ENCODE measurements around the gene ZBTB17. TPM values are rescaled to one million over a fixed set of nuclear protein-coding genes. Genes with fewer than 3 reads are reported as not detected.
"Not testable (repeated sequence)": the region's sequence is repeated elsewhere in the genome, so short reads cannot be mapped to it uniquely, and the experiment has no call there.

The ZBTB17 gene
- total RNA-seq, 1 experiment from 2014 or later = 17.5 TPM

- DNase-seq (ENCODE audit: low spot score) = no peak
Measured at GRCh38 chr1:15935056-15935950, 40.6 kb downstream of the ZBTB17 start.

DNA sequence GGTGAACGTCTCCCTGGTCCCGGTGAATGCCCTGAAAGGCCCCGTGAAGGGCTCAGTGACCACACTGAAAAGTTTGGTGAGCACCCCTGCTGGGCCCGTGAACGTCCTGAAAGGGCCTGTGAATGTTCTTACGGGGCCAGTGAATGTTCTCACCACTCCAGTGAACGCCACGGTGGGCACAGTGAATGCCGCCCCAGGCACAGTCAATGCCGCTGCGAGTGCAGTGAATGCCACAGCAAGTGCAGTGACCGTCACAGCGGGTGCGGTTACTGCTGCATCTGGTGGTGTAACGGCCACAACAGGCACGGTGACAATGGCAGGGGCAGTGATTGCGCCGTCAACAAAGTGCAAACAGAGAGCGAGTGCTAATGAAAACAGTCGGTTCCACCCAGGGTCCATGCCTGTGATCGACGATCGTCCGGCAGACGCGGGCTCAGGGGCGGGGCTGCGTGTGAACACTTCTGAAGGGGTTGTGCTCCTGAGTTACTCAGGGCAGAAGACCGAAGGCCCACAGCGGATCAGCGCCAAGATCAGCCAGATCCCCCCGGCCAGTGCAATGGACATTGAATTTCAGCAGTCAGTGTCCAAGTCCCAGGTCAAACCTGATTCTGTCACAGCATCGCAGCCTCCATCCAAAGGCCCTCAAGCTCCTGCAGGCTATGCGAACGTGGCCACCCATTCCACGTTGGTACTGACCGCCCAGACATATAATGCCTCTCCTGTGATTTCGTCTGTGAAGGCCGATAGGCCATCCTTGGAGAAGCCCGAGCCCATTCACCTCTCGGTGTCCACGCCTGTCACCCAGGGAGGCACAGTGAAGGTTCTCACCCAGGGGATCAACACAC is 41.5 kb downstream of the ZBTB17 start:
- DNase-seq (ENCODE audit: low spot score) = no peak

GRCh38 chr1:15933684-15934083 is 42.2 kb downstream of the ZBTB17 start:
- DNase-seq (ENCODE audit: low spot score) = no peak

GRCh38 chr1:15932612-15933011 is 43.3 kb downstream of the ZBTB17 start:
- DNase-seq (ENCODE audit: low spot score) = no peak

- no peak for DNase-seq (ENCODE audit: low spot score)
Measured at GRCh38 chr1:15931884-15932283, 44.0 kb downstream of the ZBTB17 start.

GRCh38 chr1:15931401-15931800 is 44.5 kb downstream of the ZBTB17 start:
- no peak for DNase-seq (ENCODE audit: low spot score)

DNA sequence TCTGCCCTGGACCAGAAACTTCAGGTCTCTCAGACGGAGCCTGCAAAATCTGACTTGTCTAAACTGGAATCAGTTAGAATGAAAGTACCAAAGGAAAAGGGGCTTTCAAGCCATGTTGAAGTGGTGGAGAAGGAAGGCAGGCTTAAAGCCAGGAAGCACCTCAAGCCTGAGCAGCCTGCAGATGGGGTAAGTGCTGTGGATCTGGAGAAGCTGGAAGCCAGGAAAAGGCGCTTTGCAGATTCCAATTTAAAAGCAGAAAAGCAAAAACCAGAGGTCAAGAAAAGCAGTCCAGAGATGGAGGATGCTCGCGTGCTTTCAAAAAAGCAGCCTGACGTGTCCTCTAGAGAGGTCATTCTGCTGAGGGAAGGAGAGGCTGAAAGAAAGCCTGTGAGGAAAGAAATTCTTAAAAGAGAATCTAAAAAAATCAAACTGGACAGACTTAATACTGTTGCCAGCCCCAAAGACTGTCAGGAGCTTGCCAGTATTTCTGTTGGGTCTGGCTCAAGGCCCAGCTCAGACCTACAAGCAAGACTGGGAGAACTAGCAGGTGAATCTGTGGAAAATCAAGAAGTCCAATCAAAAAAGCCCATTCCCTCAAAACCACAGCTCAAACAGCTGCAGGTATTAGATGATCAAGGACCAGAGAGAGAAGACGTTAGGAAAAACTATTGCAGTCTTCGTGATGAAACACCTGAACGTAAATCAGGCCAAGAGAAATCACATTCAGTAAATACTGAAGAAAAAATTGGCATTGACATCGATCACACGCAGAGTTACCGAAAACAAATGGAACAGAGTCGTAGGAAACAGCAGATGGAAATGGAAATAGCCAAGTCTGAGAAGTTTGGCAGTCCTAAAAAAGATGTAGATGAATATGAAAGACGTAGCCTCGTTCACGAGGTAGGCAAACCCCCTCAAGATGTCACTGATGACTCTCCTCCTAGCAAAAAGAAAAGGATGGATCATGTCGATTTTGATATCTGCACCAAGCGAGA is 46.6 kb downstream of the ZBTB17 start:
- no peak for DNase-seq (ENCODE audit: low spot score)

DNA sequence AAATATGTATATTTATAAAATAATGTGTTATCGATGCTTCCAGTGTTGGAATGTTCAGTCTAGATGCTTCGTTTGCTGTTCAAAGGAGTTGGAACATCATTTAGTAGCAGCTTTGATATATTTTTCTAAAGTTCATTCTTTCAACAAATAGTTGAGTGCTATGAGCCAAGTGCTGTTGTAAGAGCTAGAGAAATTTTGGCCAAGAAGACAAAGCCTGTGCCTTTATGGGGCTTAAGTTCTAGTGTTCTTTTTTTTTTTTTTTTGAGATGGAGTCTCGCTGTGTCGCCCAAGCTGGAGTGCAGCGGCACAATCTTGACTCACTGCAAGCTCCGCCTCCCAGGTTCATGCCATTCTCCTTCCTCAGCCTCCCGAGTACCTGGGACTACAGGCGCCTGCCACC is 49.5 kb downstream of the ZBTB17 start:
- not testable (repeated sequence) for DNase-seq (ENCODE audit: low spot score)

DNA sequence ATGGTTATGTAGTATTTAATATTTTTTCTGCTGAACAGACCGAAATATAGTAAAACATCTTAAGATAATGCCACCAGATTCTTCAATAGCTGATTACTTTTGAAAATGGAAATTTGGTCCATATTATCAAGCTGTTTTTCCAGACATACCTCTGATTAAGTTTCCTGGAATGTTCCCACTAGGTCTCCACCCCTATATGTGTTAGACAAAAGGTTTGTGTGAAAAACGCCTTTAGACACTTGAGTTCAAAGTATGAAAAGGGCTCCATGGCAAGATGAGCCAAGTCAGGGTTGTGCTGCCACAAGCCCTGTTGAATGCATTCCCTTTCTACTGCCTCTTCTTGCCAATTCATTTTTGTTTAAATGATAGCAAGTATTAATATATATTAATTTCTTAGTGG is 52.7 kb downstream of the ZBTB17 start:
- DNase-seq (ENCODE audit: low spot score) = no peak

DNA sequence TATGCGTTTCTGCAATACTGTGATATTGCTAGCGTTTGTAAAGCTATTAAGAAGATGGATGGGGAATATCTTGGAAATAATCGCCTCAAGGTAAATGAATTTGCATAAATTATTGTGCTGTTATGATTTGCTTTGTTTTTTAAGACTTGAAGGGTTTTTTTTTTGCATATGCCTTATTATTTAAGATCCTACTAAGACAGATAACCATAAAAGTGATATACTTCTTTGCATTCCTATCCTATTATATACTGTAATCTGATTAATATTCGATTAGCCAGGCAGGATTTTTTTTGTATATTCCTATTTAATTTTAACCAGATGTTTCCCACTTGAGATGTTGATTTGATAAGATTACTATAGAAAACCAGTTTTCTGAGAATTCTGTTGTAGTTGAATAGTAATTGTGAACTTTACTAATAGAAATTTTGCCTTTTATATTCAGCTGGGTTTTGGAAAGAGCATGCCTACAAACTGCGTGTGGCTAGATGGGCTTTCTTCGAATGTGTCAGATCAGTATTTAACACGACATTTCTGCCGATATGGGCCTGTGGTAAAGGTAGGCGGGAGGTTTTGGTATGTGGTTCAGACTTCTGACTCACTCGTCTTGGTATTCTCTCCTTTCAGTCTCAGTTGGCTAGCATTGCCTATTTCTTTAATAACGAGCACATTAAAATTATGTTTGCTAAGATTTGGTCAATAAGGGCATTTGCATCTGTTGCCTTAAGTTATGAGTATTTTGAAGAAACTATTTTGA is 56.8 kb downstream of the ZBTB17 start:
- DNase-seq (ENCODE audit: low spot score) = peak; percentile 65

GRCh38 chr1:15916916-15917315 is 59.0 kb downstream of the ZBTB17 start:
- DNase-seq (ENCODE audit: low spot score) = no peak

DNA sequence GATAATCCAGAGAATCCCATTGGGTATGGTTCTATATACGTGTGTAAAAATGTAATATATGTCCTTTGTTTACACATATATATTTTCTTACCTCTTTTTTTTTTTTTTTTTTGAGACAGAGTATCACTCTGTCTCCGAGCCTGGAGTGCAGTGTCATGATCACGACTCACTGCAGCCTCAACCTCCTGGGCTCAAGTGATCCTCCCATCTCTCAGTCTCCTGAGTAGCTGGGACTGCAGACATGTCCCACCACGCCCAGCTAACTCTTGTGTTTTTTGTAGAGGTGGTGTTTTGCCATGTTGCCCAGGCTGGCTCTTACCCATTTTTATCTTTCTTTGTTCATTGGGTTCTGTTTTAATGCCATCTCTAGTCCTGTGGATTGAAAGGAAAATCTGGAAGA is 59.5 kb downstream of the ZBTB17 start:
- no peak for DNase-seq (ENCODE audit: low spot score)

DNA sequence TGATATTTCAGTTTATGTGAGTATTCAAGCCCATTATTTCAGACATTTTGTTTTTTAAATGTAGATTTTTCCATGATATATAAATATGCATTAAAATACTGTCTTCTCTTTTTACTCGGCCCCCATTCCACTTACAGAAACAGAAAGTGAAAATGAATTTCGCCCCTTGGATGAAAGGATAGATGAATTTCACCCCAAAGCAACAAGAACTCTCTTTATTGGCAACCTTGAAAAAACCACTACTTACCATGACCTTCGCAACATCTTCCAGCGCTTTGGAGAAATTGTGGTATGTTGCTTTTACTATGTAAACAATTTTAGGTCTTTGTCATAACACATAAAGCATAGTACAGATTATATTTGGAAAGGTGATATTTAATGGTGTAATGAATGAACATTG is 59.9 kb downstream of the ZBTB17 start:
- DNase-seq (ENCODE audit: low spot score) = no peak

DNA sequence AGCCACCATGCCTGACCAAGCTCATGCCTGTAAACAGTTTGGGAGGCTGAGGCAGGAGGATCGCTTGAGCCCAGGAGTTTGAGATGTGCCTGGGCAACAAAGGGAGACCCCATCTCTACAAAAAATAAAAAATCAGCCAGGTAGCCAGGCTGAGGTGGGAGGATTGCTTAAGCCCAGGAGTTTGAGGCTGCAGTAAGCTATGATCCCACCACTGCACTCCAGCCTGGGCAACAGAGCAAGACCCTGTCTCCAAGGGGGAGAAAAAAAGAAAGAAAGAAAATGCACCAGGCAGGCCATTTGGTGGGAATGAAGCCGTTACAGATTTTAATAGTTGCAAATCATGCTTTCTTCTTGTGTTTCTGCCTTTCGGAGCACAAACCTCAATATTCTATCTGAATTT is 62.3 kb downstream of the ZBTB17 start:
- DNase-seq (ENCODE audit: low spot score) = not testable (repeated sequence)

DNA sequence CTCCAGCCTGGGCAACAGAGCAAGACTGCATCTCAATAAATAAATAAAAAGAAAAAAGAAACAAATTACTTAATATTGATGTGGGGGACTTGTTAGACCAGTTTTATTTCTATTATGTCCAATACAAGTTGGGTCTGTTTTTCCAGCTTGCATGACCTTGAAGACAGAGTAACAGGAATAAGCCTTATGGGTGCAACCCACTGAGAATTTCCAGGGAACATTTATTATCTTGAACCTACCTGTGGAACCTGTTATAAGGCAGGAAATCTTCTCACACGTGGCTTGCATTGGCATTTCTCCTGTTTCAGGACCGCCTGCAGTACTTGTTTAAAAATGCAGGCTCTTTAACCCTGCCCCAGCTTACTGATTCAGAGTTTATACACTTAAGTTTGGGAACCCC is 64.0 kb downstream of the ZBTB17 start:
- no peak for DNase-seq (ENCODE audit: low spot score)

DNA sequence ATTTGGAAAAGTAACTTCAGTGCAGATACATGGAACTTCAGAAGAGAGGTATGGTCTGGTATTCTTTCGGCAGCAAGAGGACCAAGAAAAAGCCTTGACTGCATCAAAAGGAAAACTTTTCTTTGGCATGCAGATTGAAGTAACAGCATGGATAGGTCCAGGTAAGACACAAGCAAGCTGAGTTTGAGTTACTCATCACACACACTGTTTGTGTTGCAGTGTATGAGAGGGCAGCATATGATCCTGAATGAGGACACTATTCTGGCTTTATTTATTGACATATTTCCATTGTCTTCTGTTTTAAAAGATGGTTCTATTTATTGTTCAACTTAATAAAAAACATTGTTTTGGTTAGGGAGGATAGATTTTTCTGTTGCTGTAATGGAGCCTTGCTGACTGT is 64.8 kb downstream of the ZBTB17 start:
- no peak for DNase-seq (ENCODE audit: low spot score)

DNA sequence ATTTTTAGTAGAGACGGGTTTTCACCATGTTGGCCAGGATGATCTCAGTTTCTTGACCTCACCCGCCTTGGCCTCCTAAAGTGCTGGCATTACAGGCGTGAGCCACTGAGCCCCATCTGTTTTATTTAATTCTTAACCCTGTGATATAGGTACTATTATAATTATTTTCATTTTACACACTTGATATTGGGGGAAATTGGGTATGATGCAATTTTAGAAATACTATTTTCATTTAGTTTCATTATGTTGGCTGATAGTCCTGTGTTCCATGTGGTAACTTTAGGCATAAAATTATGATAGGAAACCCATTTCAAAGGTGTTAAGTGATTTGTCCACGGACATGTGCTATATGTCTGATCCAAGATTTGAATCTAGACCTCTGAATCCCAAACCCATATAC is 67.3 kb downstream of the ZBTB17 start:
- DNase-seq (ENCODE audit: low spot score) = no peak

DNA sequence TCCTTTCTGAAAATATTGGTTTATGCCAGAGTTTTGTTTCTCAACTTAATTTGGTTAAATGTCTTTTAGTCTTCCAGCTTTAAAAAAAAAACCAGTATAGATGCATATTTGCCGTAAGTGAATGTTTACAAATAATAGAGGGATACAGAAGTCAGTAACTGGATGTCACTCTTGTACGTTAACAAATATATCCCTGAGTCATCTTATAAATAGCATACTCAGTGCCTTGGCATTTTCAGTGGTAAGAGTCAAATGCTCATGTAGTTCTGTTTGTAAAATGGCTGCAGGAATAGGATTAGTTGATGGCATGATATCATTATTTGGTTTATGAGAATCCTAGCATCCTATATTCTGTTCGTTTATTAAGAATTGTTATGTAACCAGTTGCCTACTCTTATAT is 73.0 kb downstream of the ZBTB17 start:
- peak; percentile 79 for DNase-seq (ENCODE audit: low spot score)

GRCh38 chr1:15900662-15901279 is 75.1 kb downstream of the ZBTB17 start:
- DNase-seq (ENCODE audit: low spot score) = no peak

GRCh38 chr1:15899266-15899665 is 76.6 kb downstream of the ZBTB17 start:
- no peak for DNase-seq (ENCODE audit: low spot score)

All from H4 (cell line).